ENCODE results near the gene AKAP7.
"Not testable (repeated sequence)": the region's sequence is repeated elsewhere in the genome, so short reads cannot be mapped to it uniquely, and the experiment has no call there.

Gene AKAP7

DNA sequence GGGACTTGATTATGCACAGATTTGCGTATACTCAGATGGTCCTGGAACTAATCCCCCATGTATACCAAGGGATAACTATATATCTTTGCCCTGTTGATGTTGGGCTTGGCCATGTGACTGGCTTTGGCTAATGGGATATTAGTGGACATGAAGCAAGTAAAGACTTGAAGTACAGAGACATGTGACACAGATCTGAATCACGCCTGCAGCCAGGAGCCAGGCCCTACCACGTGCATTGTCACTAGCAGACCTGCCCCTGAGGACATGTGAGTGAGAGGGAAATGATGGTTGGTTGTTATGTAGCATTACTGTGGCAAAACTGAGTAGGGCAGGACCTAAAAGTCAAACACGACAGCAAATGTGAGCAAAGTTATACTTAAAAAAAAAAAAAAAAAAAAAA, 155.7 kb downstream of the AKAP7 start:
- H3K36me3 ChIP-seq (ENCODE audit: control insufficient read depth, insufficient read depth, low read length) = no peaks in the 10 kb centered on the region
- no peaks in the 10 kb centered on the region; the same call in 1 of the 2 replicates for H3K27me3 ChIP-seq (replicated peaks; ENCODE audit: control insufficient read depth, insufficient read depth, low read length)
- TF ChIP-seq, protein P1, sequence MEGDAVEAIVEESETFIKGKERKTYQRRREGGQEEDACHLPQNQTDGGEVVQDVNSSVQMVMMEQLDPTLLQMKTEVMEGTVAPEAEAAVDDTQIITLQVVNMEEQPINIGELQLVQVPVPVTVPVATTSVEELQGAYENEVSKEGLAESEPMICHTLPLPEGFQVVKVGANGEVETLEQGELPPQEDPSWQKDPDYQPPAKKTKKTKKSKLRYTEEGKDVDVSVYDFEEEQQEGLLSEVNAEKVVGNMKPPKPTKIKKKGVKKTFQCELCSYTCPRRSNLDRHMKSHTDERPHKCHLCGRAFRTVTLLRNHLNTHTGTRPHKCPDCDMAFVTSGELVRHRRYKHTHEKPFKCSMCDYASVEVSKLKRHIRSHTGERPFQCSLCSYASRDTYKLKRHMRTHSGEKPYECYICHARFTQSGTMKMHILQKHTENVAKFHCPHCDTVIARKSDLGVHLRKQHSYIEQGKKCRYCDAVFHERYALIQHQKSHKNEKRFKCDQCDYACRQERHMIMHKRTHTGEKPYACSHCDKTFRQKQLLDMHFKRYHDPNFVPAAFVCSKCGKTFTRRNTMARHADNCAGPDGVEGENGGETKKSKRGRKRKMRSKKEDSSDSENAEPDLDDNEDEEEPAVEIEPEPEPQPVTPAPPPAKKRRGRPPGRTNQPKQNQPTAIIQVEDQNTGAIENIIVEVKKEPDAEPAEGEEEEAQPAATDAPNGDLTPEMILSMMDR (IDR thresholded peaks at IDR 0.05; ENCODE audit: insufficient read depth, low read length, poor library complexity, severe bottlenecking) = no peak
- DNase-seq (ENCODE audit: extremely low read depth, insufficient read length) = no peak
- H3K4me3 ChIP-seq (replicated peaks; ENCODE audit: low read depth, low read length) = no peak overlapping the region

- Histone ChIP-seq H3K36me3 (ENCODE audit: control insufficient read depth, insufficient read depth, low read length) (no peaks in the 10 kb centered on the region), H3K27me3 (replicated peaks; ENCODE audit: control insufficient read depth, insufficient read depth, low read length) (no peaks in the 10 kb centered on the region; the same call in 1 of the 2 replicates), H3K4me3 (replicated peaks; ENCODE audit: low read depth, low read length) (no peak overlapping the region)
- TF ChIP-seq, protein P1 (IDR thresholded peaks at IDR 0.05; ENCODE audit: insufficient read depth, low read length, poor library complexity, severe bottlenecking) = no peak
- no peak for DNase-seq (ENCODE audit: extremely low read depth, insufficient read length)
Observed at GRCh38 chr6:131292145-131292938, 157.1 kb downstream of the AKAP7 start.

DNA sequence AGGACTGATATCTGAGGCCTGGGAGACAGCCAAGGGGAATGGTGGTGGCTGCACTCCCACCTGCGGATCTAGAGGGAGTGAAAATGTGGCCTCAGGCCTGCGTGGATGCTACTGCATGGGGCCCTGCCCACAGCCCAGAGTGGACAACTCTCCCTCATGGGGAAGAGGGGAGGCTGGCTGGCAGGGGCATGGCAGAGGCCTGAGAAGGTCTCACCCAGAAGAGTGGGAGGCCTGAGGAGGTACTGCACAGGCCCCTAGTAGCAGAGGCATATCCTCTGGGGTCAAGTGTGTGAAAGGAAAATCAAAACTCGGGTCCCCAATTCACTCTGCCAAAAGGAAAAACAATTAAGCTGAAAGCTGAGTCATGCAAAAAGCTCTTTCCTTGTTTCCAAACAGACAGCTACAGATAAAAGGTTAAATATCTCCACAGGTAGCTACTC, 158.2 kb downstream of the AKAP7 start:
- Histone ChIP-seq H3K36me3 (ENCODE audit: control insufficient read depth, insufficient read depth, low read length) (no peaks in the 10 kb centered on the region), H3K4me3 (replicated peaks; ENCODE audit: low read depth, low read length) (no peak overlapping the region), H3K27me3 (replicated peaks; ENCODE audit: control insufficient read depth, insufficient read depth, low read length) (no peaks in the 10 kb centered on the region; the same call in 1 of the 2 replicates)
- TF ChIP-seq, protein P1 (IDR thresholded peaks at IDR 0.05; ENCODE audit: insufficient read depth, low read length, poor library complexity, severe bottlenecking) = no peak
- no peak for DNase-seq (ENCODE audit: extremely low read depth, insufficient read length)

DNA sequence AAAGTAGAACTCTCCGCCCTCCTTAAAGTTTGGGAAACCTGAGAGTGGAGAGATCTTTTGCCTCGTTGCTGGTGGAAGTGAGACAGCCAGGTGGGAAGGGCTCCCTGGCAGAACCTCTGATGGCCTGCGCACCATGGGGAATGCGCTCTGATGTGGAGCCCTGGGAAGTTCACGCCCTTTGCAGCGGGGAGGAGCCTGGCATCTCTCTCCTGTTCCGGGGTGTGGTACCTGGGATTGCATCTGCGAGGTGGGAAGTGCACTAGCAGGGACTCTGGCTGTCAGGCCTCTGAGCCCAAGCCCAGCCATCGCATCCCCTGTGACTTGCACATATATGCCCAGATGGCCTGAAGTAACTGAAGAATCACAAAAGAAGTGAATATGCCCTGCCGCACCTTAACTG, 159.8 kb downstream of the AKAP7 start:
- H3K36me3 ChIP-seq (ENCODE audit: control insufficient read depth, insufficient read depth, low read length) = no peaks in the 10 kb centered on the region
- H3K4me3 ChIP-seq (replicated peaks; ENCODE audit: low read depth, low read length) = no peak overlapping the region
- H3K27me3 ChIP-seq (replicated peaks; ENCODE audit: control insufficient read depth, insufficient read depth, low read length) = no peaks in the 10 kb centered on the region; the same call in 1 of the 2 replicates
- TF ChIP-seq, protein P1 (IDR thresholded peaks at IDR 0.05; ENCODE audit: insufficient read depth, low read length, poor library complexity, severe bottlenecking) = no peak
- DNase-seq (ENCODE audit: extremely low read depth, insufficient read length) = no peak

GRCh38 chr6:131300826-131301225, 165.6 kb downstream of the AKAP7 start:
- not testable (repeated sequence) for H3K27me3 ChIP-seq (replicated peaks; ENCODE audit: control insufficient read depth, insufficient read depth, low read length); H3K4me3 ChIP-seq (replicated peaks; ENCODE audit: low read depth, low read length); H3K36me3 ChIP-seq (ENCODE audit: control insufficient read depth, insufficient read depth, low read length); DNase-seq (ENCODE audit: extremely low read depth, insufficient read length)

DNA sequence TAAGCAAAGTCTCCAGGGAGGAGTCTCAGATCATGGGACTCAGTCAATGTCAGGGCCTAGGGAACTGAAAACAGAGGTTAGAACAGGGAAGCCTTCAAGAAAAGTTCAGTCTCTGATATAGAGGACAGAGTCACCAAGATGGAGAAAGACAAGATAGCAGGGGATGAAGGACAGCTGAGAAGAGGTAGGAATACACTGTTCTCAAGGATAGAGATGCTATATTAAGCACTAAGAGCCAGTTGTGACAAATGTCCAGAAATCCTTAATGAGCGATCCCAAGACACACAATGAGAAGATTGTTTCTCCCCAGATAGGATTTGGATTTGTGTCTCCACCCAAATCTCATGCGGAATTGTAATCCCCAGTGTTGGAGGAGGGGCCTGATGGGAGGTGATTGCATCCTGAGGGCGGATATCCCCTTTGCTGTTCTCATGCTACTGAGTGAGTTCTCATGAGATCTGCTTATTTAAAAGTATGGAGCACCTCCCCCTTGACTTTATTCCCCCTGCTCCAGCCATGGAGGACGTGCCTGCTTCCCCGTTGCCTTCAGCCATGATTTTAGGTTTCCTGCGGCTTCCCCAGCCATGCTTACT, 168.2 kb downstream of the AKAP7 start:
- Histone ChIP-seq H3K36me3 (ENCODE audit: control insufficient read depth, insufficient read depth, low read length) (no peaks in the 10 kb centered on the region), H3K27me3 (replicated peaks; ENCODE audit: control insufficient read depth, insufficient read depth, low read length) (no peaks in the 10 kb centered on the region), H3K4me3 (replicated peaks; ENCODE audit: low read depth, low read length) (no peak overlapping the region)
- TF ChIP-seq, protein P1 (IDR thresholded peaks at IDR 0.05; ENCODE audit: insufficient read depth, low read length, poor library complexity, severe bottlenecking) = no peak
- no peak for DNase-seq (ENCODE audit: extremely low read depth, insufficient read length)
